ENCODE data around the gene LTBP3. TPM values are rescaled to one million over a fixed set of nuclear protein-coding genes. Genes with fewer than 3 reads are reported as not detected.
"Not testable (repeated sequence)": the region's sequence is repeated elsewhere in the genome, so short reads cannot be mapped to it uniquely, and the experiment has no call there.

Gene LTBP3
- polyA plus RNA-seq, 3 donors from 2014 or later, result 3.3 to 21.0 (median 14.5) TPM

DNA sequence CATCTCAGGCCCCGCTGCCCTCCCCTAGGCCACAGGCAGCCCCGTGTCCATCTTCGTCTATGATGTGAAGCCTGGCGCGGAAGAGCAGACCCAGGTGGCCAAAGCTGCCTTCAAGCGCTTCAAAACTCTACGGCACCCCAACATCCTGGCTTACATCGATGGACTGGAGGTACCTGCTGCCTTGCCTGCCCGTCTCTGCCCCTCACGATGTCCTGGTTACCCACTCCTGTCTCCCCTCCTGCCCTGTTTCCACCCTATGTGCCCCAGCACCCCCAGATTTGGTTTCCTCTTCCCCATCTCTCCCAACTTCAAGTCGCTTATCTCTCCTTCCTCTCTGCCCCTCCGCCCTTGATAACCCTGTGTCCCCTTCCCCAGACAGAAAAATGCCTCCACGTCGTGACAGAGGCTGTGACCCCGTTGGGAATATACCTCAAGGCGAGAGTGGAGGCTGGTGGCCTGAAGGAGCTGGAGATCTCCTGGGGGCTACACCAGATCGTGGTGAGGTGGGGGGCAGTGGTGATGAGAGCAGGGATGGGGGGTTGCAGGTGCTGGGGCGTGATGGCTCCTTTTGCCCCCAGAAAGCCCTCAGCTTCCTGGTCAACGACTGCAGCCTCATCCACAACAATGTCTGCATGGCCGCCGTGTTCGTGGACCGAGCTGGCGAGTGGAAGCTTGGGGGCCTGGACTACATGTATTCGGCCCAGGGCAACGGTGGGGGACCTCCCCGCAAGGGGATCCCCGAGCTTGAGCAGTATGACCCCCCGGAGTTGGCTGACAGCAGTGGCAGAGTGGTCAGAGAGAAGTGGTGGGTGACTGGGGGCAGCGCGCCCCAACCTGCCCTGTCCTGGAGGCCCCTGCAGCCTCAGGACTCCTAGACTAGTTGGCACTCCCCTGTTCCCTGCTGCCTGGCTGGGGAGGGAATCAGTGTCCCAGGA lies 32.3 kb downstream of the LTBP3 start:
- Mint-ChIP-seq H3K4me3 (peak overlapping the region; percentile 80 to 85 (median 83)), H3K4me1 (peaks cover 20 to 21% of the 10 kb centered on the region in 2 donors), H3K9me3 (no peaks in the 10 kb centered on the region), H3K27ac (peak overlapping the region; percentile 9 to 87 (median 63)), H3K36me3 (peaks cover 4 to 9% (median 7%) of the 10 kb centered on the region in 3 donors), H3K27me3 (ENCODE audit: low read depth in 3 of 3) (peaks cover 0 to 3% (median 2%) of the 10 kb centered on the region in 3 donors)
- no peak for DNase-seq

DNA sequence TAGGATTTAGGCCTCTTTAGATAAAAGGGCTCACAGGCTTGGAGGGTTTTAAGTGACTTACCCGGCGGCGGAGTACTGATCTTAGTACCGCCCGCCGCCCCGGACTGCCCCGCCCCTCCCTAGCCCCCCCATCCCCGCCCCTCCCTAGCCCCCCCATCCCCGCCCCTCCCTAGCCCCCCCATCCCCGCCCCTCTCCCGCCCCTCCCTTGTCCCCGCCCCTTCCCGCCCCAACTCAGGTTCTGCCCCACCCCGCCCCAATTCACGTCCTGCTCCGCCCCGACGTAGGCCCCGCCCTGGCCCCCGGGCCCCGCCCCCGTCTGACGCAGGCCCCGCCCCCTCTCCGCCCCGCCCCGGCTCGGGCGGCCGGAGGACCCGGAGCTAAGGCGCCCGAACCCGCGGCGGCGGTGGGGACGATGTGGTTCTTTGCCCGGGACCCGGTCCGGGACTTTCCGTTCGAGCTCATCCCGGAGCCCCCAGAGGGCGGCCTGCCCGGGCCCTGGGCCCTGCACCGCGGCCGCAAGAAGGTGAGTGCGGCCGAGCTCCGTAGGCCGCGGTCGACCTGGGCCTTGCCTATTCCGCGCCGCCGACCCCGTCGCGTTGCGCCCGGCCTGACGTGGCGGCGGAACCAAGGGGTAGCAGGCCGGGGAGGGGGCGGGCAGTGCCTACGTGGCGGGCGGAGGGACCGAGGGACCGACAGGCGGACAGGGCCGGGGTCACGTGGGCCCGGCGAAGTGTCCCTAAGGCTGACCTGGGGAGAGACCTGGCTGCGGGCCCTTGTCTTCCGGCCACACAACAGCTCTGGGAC lies 33.2 kb downstream of the LTBP3 start, which contains the start of gene SCYL1:
Gene SCYL1 (plus strand): TSS at position 343 of the 805 bp plus-strand sequence. CDS start 71 bp downstream, at position 414.
- H3K4me1 Mint-ChIP-seq, result peaks cover 20 to 21% of the 10 kb centered on the region in 2 donors
- H3K4me3 Mint-ChIP-seq, result peak within 1 kb of the TSS; percentile 80 to 85 (median 83)
- no peaks in the 10 kb centered on the region for H3K9me3 Mint-ChIP-seq
- peaks cover 0 to 3% (median 1%) of the 10 kb centered on the region in 3 donors for H3K27me3 Mint-ChIP-seq (ENCODE audit: low read depth in 3 of 3)
- peak; percentile 71 to 77 (median 76) for DNase-seq
- peaks cover 0 to 4% (median 3%) of the 10 kb centered on the region in 3 donors for H3K36me3 Mint-ChIP-seq
- peak within 1 kb of the TSS; percentile 23 to 87 (median 74) for H3K27ac Mint-ChIP-seq

- DNase-seq, result no peak
- peak overlapping the region; percentile 23 to 85 (median 73) for H3K27ac Mint-ChIP-seq
- peaks cover 0 to 3% (median 1%) of the 10 kb centered on the region in 3 donors for H3K27me3 Mint-ChIP-seq (ENCODE audit: low read depth in 3 of 3)
- H3K4me3 Mint-ChIP-seq, result peak overlapping the region in 2 of 5 donors; percentile 9 to 30
- peaks cover 0 to 3% (median 0%) of the 10 kb centered on the region in 3 donors for H3K36me3 Mint-ChIP-seq
- H3K4me1 Mint-ChIP-seq, result peaks cover 20 to 21% of the 10 kb centered on the region in 2 donors
- H3K9me3 Mint-ChIP-seq, result no peaks in the 10 kb centered on the region
Observed at GRCh38 chr11:65524014-65524740, 34.0 kb downstream of the LTBP3 start.

DNA sequence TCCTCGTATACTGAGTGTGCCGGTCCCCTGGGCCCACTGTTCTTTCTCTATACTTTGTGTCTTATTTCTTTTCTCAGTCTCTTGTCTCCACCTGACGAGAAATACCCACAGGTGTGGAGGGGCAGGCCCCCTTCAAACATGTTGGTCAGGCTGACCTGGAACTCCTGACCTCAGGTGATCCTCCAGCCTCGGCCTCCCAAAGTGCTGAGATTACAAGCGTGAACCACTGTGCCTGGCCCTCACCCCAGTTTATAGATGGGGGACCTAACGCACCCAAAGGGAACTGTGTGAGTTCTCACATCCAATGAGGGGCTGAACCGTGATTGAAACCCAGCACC lies 34.6 kb downstream of the LTBP3 start:
- peaks cover 20 to 21% of the 10 kb centered on the region in 2 donors for H3K4me1 Mint-ChIP-seq
- not testable (repeated sequence) for H3K27me3 Mint-ChIP-seq (ENCODE audit: low read depth in 3 of 3); H3K36me3 Mint-ChIP-seq; H3K4me3 Mint-ChIP-seq; DNase-seq; H3K9me3 Mint-ChIP-seq
- peak overlapping the region in 3 of 6 donors; percentile 13 to 74 (median 25) for H3K27ac Mint-ChIP-seq

GRCh38 chr11:65522718-65523630 lies 35.2 kb downstream of the LTBP3 start:
- DNase-seq; H3K27me3 Mint-ChIP-seq (ENCODE audit: low read depth in 3 of 3); H3K36me3 Mint-ChIP-seq; H3K9me3 Mint-ChIP-seq: not testable (repeated sequence)
- Mint-ChIP-seq H3K4me3 (peak overlapping the region in 2 of 5 donors; percentile 9 to 12), H3K4me1 (peaks cover 20 to 21% of the 10 kb centered on the region in 2 donors), H3K27ac (peak overlapping the region in 3 of 6 donors; percentile 13 to 60 (median 40))

DNA sequence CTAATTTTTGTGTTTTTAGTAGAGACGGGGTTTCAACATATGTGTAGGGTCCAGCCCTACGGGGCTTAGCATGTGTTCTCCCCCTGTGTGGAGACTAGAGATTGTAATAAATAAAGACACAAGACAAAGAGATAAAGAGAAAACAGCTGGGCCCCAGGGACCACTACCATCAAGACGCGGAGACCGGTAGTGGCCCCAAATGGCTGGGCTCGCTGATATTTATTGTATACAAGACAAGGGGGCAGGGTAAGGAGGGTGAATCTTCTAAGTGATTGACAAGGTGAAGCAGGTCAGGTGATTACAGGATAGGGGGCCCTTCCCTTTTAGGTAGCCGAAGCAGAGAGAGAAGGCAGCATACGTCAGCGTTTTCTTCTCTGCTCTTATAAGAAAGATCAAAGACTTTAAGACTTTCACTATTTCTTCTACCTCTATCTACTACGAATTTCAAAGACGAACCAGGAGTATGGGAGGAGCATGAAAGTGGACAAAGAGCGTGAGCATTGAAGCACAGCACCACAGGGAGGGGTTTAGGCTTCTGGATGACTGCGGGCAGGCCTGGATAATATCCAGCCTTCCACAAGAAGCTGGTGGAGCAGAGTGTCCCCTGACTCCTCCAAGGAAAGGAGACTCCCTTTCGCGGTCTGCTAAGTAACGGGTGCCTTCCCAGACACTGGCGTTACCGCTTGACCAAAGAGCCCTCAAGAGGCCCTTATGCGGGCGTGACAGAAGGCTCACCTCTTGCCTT lies 36.2 kb downstream of the LTBP3 start:
- H3K27me3 Mint-ChIP-seq (ENCODE audit: low read depth in 3 of 3); H3K4me3 Mint-ChIP-seq; H3K9me3 Mint-ChIP-seq; DNase-seq; H3K36me3 Mint-ChIP-seq: not testable (repeated sequence)
- H3K4me1 Mint-ChIP-seq, result peaks cover 20 to 21% of the 10 kb centered on the region in 2 donors
- H3K27ac Mint-ChIP-seq, result peak overlapping the region in 1 of 6 donors; percentile 19

DNA sequence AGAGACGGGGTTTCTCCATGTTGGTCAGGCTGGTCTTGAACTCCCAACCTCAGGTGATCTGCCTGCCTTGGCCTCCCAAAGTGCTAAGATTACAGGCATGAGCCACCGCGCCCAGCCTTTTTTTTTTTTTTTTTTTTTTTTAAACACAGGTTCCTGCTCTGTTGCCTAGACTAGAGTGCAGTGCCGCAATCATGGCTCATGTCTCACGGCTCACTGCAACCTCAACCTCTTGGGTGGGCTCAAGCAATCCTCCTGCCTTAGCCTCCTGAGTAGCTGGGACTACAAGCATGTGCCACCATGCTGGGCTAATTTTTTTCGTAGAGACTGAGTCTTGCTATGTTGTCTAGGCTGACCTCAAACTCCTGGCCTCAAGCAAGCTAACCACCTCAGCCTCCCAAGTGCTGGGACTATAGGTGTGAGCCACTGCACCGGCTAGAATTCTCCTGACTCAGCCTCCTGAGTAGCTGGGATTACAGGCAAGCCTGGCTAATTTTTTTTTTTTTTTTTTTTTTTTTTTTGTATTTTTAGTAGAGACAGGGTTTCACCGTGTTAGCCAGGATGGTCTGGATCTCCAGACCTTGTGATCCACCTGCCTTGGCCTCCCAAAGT lies 39.1 kb downstream of the LTBP3 start:
- not testable (repeated sequence) for H3K4me3 Mint-ChIP-seq, H3K4me1 Mint-ChIP-seq, DNase-seq, H3K27ac Mint-ChIP-seq, H3K36me3 Mint-ChIP-seq, H3K9me3 Mint-ChIP-seq
- peaks cover 3 to 11% (median 9%) of the 10 kb centered on the region in 3 donors for H3K27me3 Mint-ChIP-seq (ENCODE audit: low read depth in 3 of 3)

GRCh38 chr11:65516135-65516968 lies 41.8 kb downstream of the LTBP3 start:
- no peak overlapping the region for H3K4me3 Mint-ChIP-seq
- peak in 1 of 3 donors; percentile 20 for DNase-seq
- peak overlapping the region in 5 of 6 donors; percentile 8 to 76 (median 72) for H3K27ac Mint-ChIP-seq
- H3K36me3 Mint-ChIP-seq, result no peaks in the 10 kb centered on the region
- no peaks in the 10 kb centered on the region for H3K9me3 Mint-ChIP-seq
- H3K27me3 Mint-ChIP-seq (ENCODE audit: low read depth in 3 of 3), result peaks cover 3 to 11% (median 9%) of the 10 kb centered on the region in 3 donors
- peaks cover 0 to 2% of the 10 kb centered on the region in 2 donors for H3K4me1 Mint-ChIP-seq

DNA sequence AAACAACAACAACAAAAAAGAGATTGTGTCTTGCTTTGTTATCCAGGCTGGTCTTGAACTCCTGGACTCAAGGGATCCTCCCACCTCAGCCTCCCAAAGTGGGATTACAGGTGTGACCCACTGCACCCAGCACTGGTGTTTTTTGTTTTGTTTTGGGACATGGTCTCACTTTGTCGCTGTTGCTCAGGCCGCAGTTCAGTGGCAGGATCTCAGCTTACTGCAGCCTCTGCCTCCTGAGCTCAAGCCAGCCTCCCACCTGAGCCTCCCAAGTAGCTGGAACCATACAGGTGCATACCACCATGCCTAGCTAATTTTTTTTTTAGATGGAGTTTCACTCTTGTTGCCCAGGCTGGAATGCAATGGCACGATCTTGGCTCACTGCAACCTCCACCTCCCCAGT lies 45.8 kb downstream of the LTBP3 start:
- H3K4me1 Mint-ChIP-seq, result peaks cover 13 to 17% of the 10 kb centered on the region in 2 donors
- H3K36me3 Mint-ChIP-seq, H3K4me3 Mint-ChIP-seq, DNase-seq, H3K27ac Mint-ChIP-seq, H3K9me3 Mint-ChIP-seq: not testable (repeated sequence)
- H3K27me3 Mint-ChIP-seq (ENCODE audit: low read depth in 3 of 3), result peaks cover 3 to 22% (median 20%) of the 10 kb centered on the region in 3 donors

DNA sequence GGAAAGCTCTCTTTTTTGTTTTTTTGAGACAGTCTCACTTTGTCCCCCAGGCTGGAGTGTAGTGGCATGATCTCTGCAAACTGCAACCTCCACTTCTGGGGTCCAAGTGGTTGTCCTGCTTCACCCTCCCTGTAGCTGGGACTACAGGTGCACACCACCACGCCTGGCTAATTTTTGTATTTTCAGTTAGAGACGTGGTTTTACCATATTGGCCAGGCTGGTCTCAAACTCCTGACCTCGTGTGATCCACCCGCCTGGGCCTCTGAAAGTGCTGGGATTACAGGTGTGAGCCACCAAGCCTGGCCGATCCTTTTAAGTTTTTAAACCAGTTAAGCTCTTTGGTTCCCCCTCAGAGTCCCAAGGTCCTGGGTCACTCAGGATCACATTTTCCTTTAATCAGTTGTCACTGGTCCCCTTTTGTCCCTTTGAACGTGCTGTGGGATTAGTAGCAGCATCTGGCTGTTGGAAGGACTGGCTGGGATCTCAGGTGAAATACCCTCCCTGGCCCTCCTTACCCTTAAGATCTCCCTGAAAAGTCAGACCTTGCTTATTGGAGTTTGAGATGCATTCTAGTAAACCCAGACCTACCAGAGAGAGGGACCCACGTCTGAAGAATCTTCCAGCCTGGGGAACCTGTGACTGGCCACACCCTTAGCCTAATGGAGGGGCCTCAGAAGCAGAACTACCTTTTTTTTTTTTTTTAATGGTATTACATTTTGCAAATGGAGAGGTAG lies 51.2 kb downstream of the LTBP3 start:
- Mint-ChIP-seq H3K36me3 (peaks cover 0 to 31% (median 30%) of the 10 kb centered on the region in 3 donors), H3K27ac (peak overlapping the region in 5 of 6 donors; percentile 83 to 90 (median 87)), H3K4me3 (no peak overlapping the region), H3K4me1 (peaks cover 58 to 66% of the 10 kb centered on the region in 2 donors), H3K9me3 (no peaks in the 10 kb centered on the region), H3K27me3 (ENCODE audit: low read depth in 3 of 3) (peaks cover 9 to 40% (median 32%) of the 10 kb centered on the region in 3 donors)
- DNase-seq, result peak in 2 of 3 donors; percentile 32 to 35
